Measurements from ENCODE around the gene HDDC2. TPM values are rescaled to one million over a fixed set of nuclear protein-coding genes. Genes with fewer than 3 reads are reported as not detected.
A peak's percentile ranks its signal among the peaks of the same experiment; 100 is the strongest.

Gene HDDC2
- total and polyA plus RNA-seq, 12 donors, result 94.2 to 166 (median 125) TPM

DNA sequence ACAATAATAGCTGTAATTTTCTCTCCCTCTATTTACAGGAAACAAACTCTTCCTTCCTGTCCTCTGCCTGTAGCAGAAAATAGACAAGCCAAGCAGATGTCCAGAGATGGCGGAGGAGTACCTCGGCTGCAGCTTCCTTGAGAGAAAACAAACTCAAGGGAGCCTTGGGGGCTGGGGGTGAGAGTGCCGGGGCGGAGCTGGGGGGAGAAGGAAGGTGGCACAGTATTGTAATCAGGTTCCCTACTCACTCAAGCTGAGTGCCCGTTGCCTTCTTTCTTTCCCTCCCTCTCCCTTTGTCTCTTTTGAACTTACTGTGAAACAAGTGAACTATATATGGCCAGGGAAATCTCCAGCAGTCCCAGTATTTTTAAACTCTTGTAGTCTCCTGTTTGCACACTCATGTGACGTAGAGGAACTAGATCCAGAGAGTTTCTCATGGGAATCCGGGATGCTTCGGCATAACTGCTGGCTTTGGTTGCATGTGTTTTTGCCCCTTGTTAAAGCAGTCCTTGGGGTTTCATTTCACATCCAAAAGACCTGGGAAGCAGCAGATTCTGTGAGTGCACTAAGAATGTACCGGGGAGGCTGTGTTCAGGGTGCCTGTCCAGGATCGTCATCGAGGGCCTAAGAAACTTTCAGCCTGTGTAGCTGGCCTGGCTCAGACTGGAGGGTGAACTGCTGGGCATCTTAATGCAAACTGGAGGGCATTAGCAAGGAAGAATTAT, 44.6 kb upstream of the HDDC2 start:
- Histone ChIP-seq H3K4me1 (replicated peaks in 1 of 2) (no peaks in the 10 kb centered on the region), H3K4me3 (peak overlapping the region in 1 of 4 donors; percentile 25), H3K9me3 (replicated peaks in 1 of 3) (no peaks in the 10 kb centered on the region), H3K27me3 (no peaks in the 10 kb centered on the region), H3K27ac (peak overlapping the region in 1 of 5 donors; percentile 32), H3K36me3 (replicated peaks in 1 of 2) (no peaks in the 10 kb centered on the region)
- intact Hi-C loops (cut with DNase I), result no loop called here
- no peak for DNase-seq
- 54 to 60% (median 58%) methylated on average over 11 of the region's 11 CpGs for WGBS, 4 donors
- TF ChIP-seq, protein P1, sequence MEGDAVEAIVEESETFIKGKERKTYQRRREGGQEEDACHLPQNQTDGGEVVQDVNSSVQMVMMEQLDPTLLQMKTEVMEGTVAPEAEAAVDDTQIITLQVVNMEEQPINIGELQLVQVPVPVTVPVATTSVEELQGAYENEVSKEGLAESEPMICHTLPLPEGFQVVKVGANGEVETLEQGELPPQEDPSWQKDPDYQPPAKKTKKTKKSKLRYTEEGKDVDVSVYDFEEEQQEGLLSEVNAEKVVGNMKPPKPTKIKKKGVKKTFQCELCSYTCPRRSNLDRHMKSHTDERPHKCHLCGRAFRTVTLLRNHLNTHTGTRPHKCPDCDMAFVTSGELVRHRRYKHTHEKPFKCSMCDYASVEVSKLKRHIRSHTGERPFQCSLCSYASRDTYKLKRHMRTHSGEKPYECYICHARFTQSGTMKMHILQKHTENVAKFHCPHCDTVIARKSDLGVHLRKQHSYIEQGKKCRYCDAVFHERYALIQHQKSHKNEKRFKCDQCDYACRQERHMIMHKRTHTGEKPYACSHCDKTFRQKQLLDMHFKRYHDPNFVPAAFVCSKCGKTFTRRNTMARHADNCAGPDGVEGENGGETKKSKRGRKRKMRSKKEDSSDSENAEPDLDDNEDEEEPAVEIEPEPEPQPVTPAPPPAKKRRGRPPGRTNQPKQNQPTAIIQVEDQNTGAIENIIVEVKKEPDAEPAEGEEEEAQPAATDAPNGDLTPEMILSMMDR (IDR thresholded peaks at IDR 0.05), result no peak
- TF ChIP-seq POLR2A (IDR thresholded peaks at IDR 0.05), result no peak

DNA sequence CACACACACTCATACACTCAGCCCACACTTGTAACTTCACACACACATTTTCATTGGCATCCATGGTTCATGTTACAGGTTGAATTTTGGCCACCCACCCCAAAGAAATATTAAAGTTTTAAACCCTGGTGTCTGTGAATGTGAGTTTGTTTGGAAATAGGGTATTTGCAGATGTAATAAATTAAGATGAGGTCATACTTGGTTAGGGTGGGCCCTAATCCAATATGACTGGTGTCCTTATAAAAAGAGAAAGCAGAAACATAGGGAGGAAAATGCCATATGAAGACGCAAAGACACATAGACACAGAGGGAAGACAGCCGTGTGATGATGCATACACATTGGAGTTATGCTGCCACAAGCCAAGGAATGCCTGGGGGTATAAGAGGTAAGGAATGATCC, 39.7 kb upstream of the HDDC2 start:
- H3K4me1 ChIP-seq (replicated peaks in 1 of 2), result no peaks in the 10 kb centered on the region
- no peak overlapping the region for H3K27ac ChIP-seq
- no peaks in the 10 kb centered on the region for H3K9me3 ChIP-seq (replicated peaks in 1 of 3)
- H3K27me3 ChIP-seq, result no peaks in the 10 kb centered on the region
- 62 to 75% (median 68%) methylated on average over 2 of the region's 2 CpGs for WGBS, 4 donors
- no peak overlapping the region for H3K4me3 ChIP-seq
- TF ChIP-seq POLR2A (IDR thresholded peaks at IDR 0.05), result no peak
- TF ChIP-seq, protein P1 (IDR thresholded peaks at IDR 0.05), result no peak
- H3K36me3 ChIP-seq (replicated peaks in 1 of 2), result no peaks in the 10 kb centered on the region
- intact Hi-C loops (cut with DNase I), result no loop called here
- DNase-seq, result no peak

DNA sequence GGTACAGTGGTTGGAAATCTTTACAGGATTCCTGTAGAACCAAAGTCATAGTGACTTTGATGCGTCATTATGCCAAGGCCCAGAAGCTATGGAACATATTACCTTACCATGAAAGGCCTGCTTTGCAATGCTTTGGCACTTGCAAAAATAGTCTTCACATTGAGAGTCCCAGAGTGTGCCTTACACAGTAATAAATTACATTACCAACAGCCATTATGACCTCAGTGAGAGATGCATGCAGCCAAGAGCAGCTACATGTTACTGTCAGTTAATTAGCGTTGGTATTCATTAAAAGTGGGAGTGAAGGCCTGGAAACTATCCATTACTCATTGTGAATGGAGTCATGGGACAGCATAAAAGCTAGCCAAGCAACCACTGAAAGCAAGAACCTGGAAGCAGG, 39.2 kb upstream of the HDDC2 start:
- WGBS, 4 donors, result 77 to 87% (median 85%) methylated on average over 2 of the region's 2 CpGs
- no peak for DNase-seq

DNA sequence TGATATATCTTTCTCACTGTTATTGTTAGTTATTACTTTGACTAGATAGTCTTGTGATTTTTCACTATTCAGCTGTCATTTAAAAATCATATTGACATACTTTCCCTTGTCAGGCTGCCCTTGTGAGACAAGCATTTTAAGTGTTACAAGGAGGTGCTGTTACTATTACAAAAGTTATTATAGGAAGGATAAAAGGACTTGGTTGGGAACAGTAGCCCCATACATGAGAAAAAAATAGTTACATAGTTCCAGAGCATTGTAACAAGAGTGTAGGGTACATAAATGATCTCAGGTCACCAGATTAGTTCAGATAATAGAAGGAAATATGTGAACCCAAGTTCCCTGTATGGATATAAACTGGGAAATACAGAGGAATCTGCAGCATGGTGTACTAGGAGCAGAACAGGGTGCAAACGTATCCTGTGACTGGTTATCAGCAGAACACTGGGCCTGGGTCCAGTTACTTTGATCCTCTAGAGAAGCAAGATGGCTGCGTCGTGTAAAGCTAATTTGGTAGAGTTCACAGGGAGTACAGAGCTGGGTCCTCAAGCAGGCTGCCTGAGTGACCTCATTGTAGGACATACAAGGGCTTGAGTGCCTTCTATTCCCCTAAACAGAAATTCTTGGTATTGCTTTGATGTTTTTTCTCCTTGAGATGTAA, 38.5 kb upstream of the HDDC2 start:
- Histone ChIP-seq H3K9me3 (replicated peaks in 1 of 3) (no peaks in the 10 kb centered on the region), H3K4me1 (replicated peaks in 1 of 2) (no peaks in the 10 kb centered on the region), H3K36me3 (replicated peaks in 1 of 2) (no peaks in the 10 kb centered on the region), H3K27me3 (no peaks in the 10 kb centered on the region), H3K27ac (no peak overlapping the region), H3K4me3 (no peak overlapping the region)
- no peak for DNase-seq
- TF ChIP-seq, protein P1 (IDR thresholded peaks at IDR 0.05), result no peak
- TF ChIP-seq POLR2A (IDR thresholded peaks at IDR 0.05), result no peak
- 75 to 83% (median 81%) methylated on average over 3 of the region's 3 CpGs for WGBS, 4 donors
- intact Hi-C loops (cut with DNase I), result no loop called here

More for the DNA sequence above, 39.2 kb upstream of the HDDC2 start:
- Histone ChIP-seq H3K4me3 (no peak overlapping the region), H3K9me3 (replicated peaks in 1 of 3) (no peaks in the 10 kb centered on the region), H3K27me3 (no peaks in the 10 kb centered on the region), H3K4me1 (replicated peaks in 1 of 2) (no peaks in the 10 kb centered on the region), H3K27ac (no peak overlapping the region), H3K36me3 (replicated peaks in 1 of 2) (no peaks in the 10 kb centered on the region)
- TF ChIP-seq, protein P1 (IDR thresholded peaks at IDR 0.05), result no peak
- no peak for TF ChIP-seq POLR2A (IDR thresholded peaks at IDR 0.05)
- intact Hi-C loops (cut with DNase I), result no loop called here

Measured in adrenal gland (tissue), 12 donors.